H1 (cell line): ENCODE results near the gene MMP17. TPM values are rescaled to one million over a fixed set of nuclear protein-coding genes. Genes with fewer than 3 reads are reported as not detected.

Experiments
- CTCF ChIA-PET: fragments of 300-600 bp; sonication (Branson Sonifier 250); formaldehyde crosslinking; loops from one replicate; lab custom pipeline; 2021; ENCODE audit not compliant: partially characterized antibody; lab: Charles Lee
- POLR2A ChIA-PET: fragments of 300-600 bp; sonication (Branson Sonifier 250); formaldehyde crosslinking; loops from one replicate; lab custom pipeline; 2021; ENCODE audit warnings: inconsistent platforms; ENCODE audit not compliant: partially characterized antibody; lab: Charles Lee
- DNase-seq, 2 experiments: peaks; one replicate each; pipeline versions ENCODE4 v3.0.0 to v3.0.0-alpha.2; 2010 to 2022; ENCODE audit warnings: low spot score in 2 of 2, low read depth in 1 of 2, mixed read lengths in 1 of 2
- FAIRE-seq: peaks from 2 replicates; lab custom pipeline; 2011; peaks lifted over from hg19 to GRCh38; lab: Jason Lieb, UNC
- H2AFZ ChIP-seq: 2 replicates; pipeline ENCODE4 v1.8.1; 2012; ENCODE audit warnings: low read length, inconsistent platforms
- H2AK5ac ChIP-seq: 2 replicates; pipeline ENCODE4 v1.6.1; 2013; ENCODE audit warnings: low read depth, low read length
- H2BK120ac ChIP-seq: replicated peaks from 2 replicates; pipeline ENCODE3; 2013; ENCODE audit warnings: low read depth, low read length, inconsistent platforms
- H2BK12ac ChIP-seq: 2 replicates; pipeline ENCODE4 v1.6.1; 2013; ENCODE audit warnings: low read depth, low read length
- H2BK15ac ChIP-seq: 2 replicates; pipeline ENCODE4 v1.6.1; 2013; ENCODE audit warnings: low read length
- H2BK20ac ChIP-seq: 2 replicates; pipeline ENCODE4 v1.6.1; 2013; ENCODE audit warnings: low read length
- H2BK5ac ChIP-seq: 2 replicates; pipeline ENCODE4 v1.6.1; 2013; ENCODE audit warnings: low read depth, low read length
- H3K14ac ChIP-seq: 2 replicates; pipeline ENCODE4 v1.6.1; 2013; ENCODE audit warnings: inconsistent platforms; ENCODE audit not compliant: insufficient read length
- H3K18ac ChIP-seq: 2 replicates; pipeline ENCODE4 v1.6.1; 2013; ENCODE audit warnings: low read length; ENCODE audit errors: extremely low read depth
- H3K23ac ChIP-seq: 2 replicates; pipeline ENCODE4 v1.6.1; 2013; ENCODE audit warnings: inconsistent platforms; ENCODE audit not compliant: insufficient read length
- H3K23me2 ChIP-seq: 2 replicates; pipeline ENCODE4 v1.6.1; 2013; ENCODE audit warnings: low read depth, low read length
- H3K27ac ChIP-seq: 2 replicates; pipeline ENCODE4 v1.6.1; 2011; ENCODE audit warnings: low read depth, low read length, inconsistent platforms
- H3K27me3 ChIP-seq, 4 experiments: replicated peaks in 1 of 4; 1 replicate in 1 of 4; 2 replicates in 3 of 4; pipeline versions ENCODE4 v1.6.1 to v1.8.1; 2011 to 2013; ENCODE audit warnings: low read length in 3 of 4, mild to moderate bottlenecking in 3 of 4, inconsistent platforms in 2 of 4, mixed read lengths in 2 of 4, moderate library complexity in 1 of 4; ENCODE audit not compliant: control insufficient read depth in 3 of 4, insufficient read depth in 3 of 4; ENCODE audit errors: extremely low read depth in 1 of 4
- H3K36me3 ChIP-seq, 4 experiments: 2 replicates each; pipeline versions ENCODE4 v1.6.1 to v1.8.1; 2011 to 2013; ENCODE audit warnings: mild to moderate bottlenecking in 4 of 4, low read length in 3 of 4, moderate library complexity in 2 of 4, control low read depth in 1 of 4, inconsistent platforms in 1 of 4; ENCODE audit not compliant: insufficient read depth in 4 of 4, control insufficient read depth in 2 of 4
- H3K4ac ChIP-seq: replicated peaks from 2 replicates; pipeline ENCODE3; 2013; ENCODE audit warnings: low read length, low read depth, mixed read lengths, inconsistent platforms; ENCODE audit not compliant: insufficient read length
- H3K4me1 ChIP-seq, 4 experiments: replicated peaks in 1 of 4; 1 replicate in 1 of 4; 2 replicates in 3 of 4; pipeline versions ENCODE4 v1.6.1 to v1.8.1; 2011 to 2013; ENCODE audit warnings: low read length in 3 of 4, inconsistent platforms in 2 of 4, mixed read lengths in 1 of 4; ENCODE audit not compliant: insufficient read depth in 4 of 4, control insufficient read depth in 3 of 4
- H3K4me2 ChIP-seq, 2 experiments: 2 replicates each; pipeline versions ENCODE4 v1.6.1 to v1.8.1; 2011 to 2013; ENCODE audit warnings: low read depth in 2 of 2, low read length in 2 of 2, control low read depth in 1 of 2, inconsistent platforms in 1 of 2, mild to moderate bottlenecking in 1 of 2; ENCODE audit not compliant: insufficient read depth in 1 of 2
- H3K4me3 ChIP-seq, 4 experiments: fragments of 200-600, 300-600 bp in 1 of 4; sonication (generic), shearing (Covaris generic), sonication (Bioruptor Twin) in 1 of 4; 2 replicates each; pipeline versions ENCODE4 v1.5.1 to v1.8.1; 2011 to 2016; ENCODE audit warnings: low read length in 4 of 4, low read depth in 3 of 4, control low read depth in 2 of 4, inconsistent platforms in 2 of 4, mild to moderate bottlenecking in 2 of 4, mixed read lengths in 1 of 4, moderate library complexity in 1 of 4; ENCODE audit not compliant: insufficient read depth in 2 of 4; ENCODE audit errors: extremely low read depth in 1 of 4
- H3K56ac ChIP-seq: replicated peaks from 2 replicates; pipeline ENCODE3; 2013; ENCODE audit warnings: low read depth, mild to moderate bottlenecking, mixed read lengths, low read length, inconsistent platforms; ENCODE audit not compliant: insufficient read length
- H3K79me1 ChIP-seq: 2 replicates; pipeline ENCODE4 v1.6.1; 2013; ENCODE audit warnings: low read depth, low read length, control low read depth
- H3K79me2 ChIP-seq, 2 experiments: 2 replicates each; pipeline versions ENCODE4 v1.6.1 to v1.8.1; 2012 to 2013; ENCODE audit warnings: low read length in 2 of 2, mild to moderate bottlenecking in 2 of 2, inconsistent platforms in 1 of 2; ENCODE audit not compliant: insufficient read depth in 2 of 2, control insufficient read depth in 1 of 2
- H3K9ac ChIP-seq, 4 experiments: replicated peaks in 1 of 4; 1 replicate in 1 of 4; 2 replicates in 3 of 4; pipeline versions ENCODE4 v1.6.1 to v1.8.1; 2011 to 2013; ENCODE audit warnings: low read depth in 3 of 4, low read length in 3 of 4, control low read depth in 2 of 4, mild to moderate bottlenecking in 2 of 4, moderate library complexity in 2 of 4, inconsistent platforms in 1 of 4; ENCODE audit errors: extremely low read depth in 1 of 4
- H3K9me3 ChIP-seq, 2 experiments: 2 replicates each; pipeline versions ENCODE4 v1.6.1 to v1.8.1; 2012 to 2013; ENCODE audit warnings: mild to moderate bottlenecking in 2 of 2, moderate library complexity in 2 of 2, control low read depth in 1 of 2, inconsistent platforms in 1 of 2, low read depth in 1 of 2, low read length in 1 of 2, mixed read lengths in 1 of 2; ENCODE audit not compliant: insufficient read depth in 2 of 2
- H4K20me1 ChIP-seq, 2 experiments: replicated peaks in 1 of 2; 2 replicates each; pipeline versions ENCODE3 to v1.8.1; 2011 to 2013; ENCODE audit warnings: inconsistent platforms in 2 of 2, low read length in 2 of 2, mild to moderate bottlenecking in 1 of 2; ENCODE audit not compliant: insufficient read depth in 2 of 2, control insufficient read depth in 1 of 2
- H4K5ac ChIP-seq: 2 replicates; pipeline ENCODE4 v1.6.1; 2013; ENCODE audit warnings: low read length, low read depth, mixed read lengths, inconsistent platforms; ENCODE audit not compliant: insufficient read length
- H4K8ac ChIP-seq: 2 replicates; pipeline ENCODE4 v1.8.0; 2013; ENCODE audit warnings: mild to moderate bottlenecking, moderate library complexity, low read length, inconsistent platforms; ENCODE audit not compliant: insufficient read depth; ENCODE audit errors: extremely low read depth
- H4K91ac ChIP-seq: replicated peaks from 2 replicates; pipeline ENCODE3; 2013; ENCODE audit warnings: low read length, mixed read lengths, inconsistent platforms; ENCODE audit not compliant: insufficient read length
- SIX5 ChIP-seq: IDR thresholded peaks from 2 replicates; pipeline ENCODE4 v1.6.1; 2011; ENCODE audit warnings: mild to moderate bottlenecking, low read depth, low read length
- SP1 ChIP-seq: IDR thresholded peaks from 2 replicates; pipeline ENCODE4 v1.6.1; 2011; ENCODE audit warnings: low read depth, low read length
- SP2 ChIP-seq: IDR thresholded peaks from 2 replicates; pipeline ENCODE4 v1.6.1; 2012; ENCODE audit warnings: mild to moderate bottlenecking, low read length, inconsistent platforms
- YY1 ChIP-seq: IDR thresholded peaks from 2 replicates; pipeline ENCODE4 v1.6.1; 2011; ENCODE audit warnings: low read depth, mild to moderate bottlenecking, low read length
- WGBS, 2 experiments: shearing (Covaris generic) in 1 of 2; methylation state at CpG; one replicate each; pipeline versions ENCODE4 v1.1.6 to v1.1.7; 2013 to 2015; ENCODE audit warnings: low lambda C conversion rate in 2 of 2, mixed read lengths in 2 of 2, inconsistent platforms in 1 of 2, low coverage in 1 of 2, missing lambda C conversion rate in 1 of 2; ENCODE audit not compliant: insufficient replicate concordance in 2 of 2, insufficient coverage in 1 of 2, insufficient read length in 1 of 2; ENCODE audit errors: extremely low coverage in 1 of 2, missing lambda C conversion rate in 1 of 2; 5-methylcytosine and 5-hydroxymethylcytosine counted together
- polyA plus RNA-seq, 7 experiments: library from polyadenylated mRNA; depleted of rRNA in 3 of 7; stranded (reverse) in 5 of 7; unstranded in 2 of 7; fragments of >200 nt in 5 of 7; fragments of 200-250 nt in 2 of 7; gene quantifications; 1 replicate in 5 of 7; 2 replicates in 1 of 7; 4 replicates in 1 of 7; pipeline versions ENCODE4 v1.2.1 to v1.2.3, GENCODE V29; 2011 to 2013; ENCODE audit warnings: missing spikeins in 2 of 7, mixed read lengths in 2 of 7
- total RNA-seq: library from RNA; stranded (reverse); fragmentation: NEBNext Ultra II Directional; extraction: Animal tissue kit (Norgen Biotek cat#: 25700); gene quantifications from 2 replicates; pipeline ENCODE4 v1.2.1, GENCODE V29; 2021

The MMP17 gene
- total and polyA plus RNA-seq, 2 of the 8 experiments (the other 6 are each of a cell fraction or from before 2014, with no cell fraction given), result 41.3 to 53.8 TPM

DNA sequence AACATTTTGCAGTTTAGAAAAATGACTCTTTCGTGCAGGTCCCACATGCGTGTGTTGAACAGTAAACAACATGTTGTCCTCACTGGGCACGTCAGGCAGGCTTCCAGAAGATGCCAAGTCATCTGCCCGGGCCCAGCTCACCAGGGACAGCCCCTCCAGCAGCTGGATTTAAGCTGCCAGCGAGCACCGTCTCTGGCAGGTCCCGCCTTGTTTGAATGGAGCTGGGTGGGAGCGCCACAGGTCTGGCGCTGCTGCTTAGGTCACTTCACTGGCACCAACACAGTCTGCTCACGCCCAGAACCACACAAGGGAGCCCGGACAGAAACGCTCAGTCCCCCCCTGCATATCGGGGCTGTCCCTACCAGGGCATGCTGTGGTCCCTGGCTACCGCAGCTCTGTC is 33.1 kb upstream of the MMP17 start:
- Histone ChIP-seq H3K9me3 (no peaks in the 10 kb centered on the region), H4K5ac (no peak overlapping the region), H4K8ac (no peak overlapping the region; the same call in 1 of the 2 replicates), H2BK5ac (peak overlapping the region; percentile 18; the same call in 1 of the 2 replicates), H2AFZ (no peak overlapping the region), H3K4ac (no peak overlapping the region), H2BK15ac (peak overlapping the region; percentile 81; the same call in 1 of the 2 replicates), H3K27me3 (no peaks in the 10 kb centered on the region), H2BK20ac (no peak overlapping the region), H4K20me1 (no peaks in the 10 kb centered on the region), H3K23me2 (no peaks in the 10 kb centered on the region), H3K4me2 (no peak overlapping the region), H3K27ac (no peak overlapping the region), H3K79me2 (no peaks in the 10 kb centered on the region), H2BK12ac (peak overlapping the region; percentile 62; the same call in 1 of the 2 replicates), H3K18ac (0 out of 2 replicates have a peak overlapping the region, but pooled peaks have one; percentile 81), H3K4me1 (peaks cover 0 to 17% (median 12%) of the 10 kb centered on the region in 4 experiments; a peak in 6 of 7 replicates), H3K56ac (no peak overlapping the region), H2AK5ac (no peak overlapping the region), H2BK120ac (no peak overlapping the region), H3K36me3 (peaks cover 2 to 17% (median 15%) of the 10 kb centered on the region in 4 experiments; a peak in 7 of 8 replicates), H3K23ac (no peak overlapping the region), H3K4me3 (no peak overlapping the region), H3K9ac (no peak overlapping the region), H4K91ac (no peak overlapping the region), H3K79me1 (no peaks in the 10 kb centered on the region), H3K14ac (no peak overlapping the region)
- TF ChIP-seq SIX5 (no peak), YY1 (no peak), SP2 (no peak), SP1 (no peak)
- ChIA-PET CTCF (interaction anchor here (0.5 to 3.0 kb wide), 7 partner anchors 9 to 1533 kb away, joined by 3 to 24 read pairs (median 5); no protein-coding TSS in a partner anchor), POLR2A (interaction anchor here (0.6 to 2.7 kb wide), 7 partner anchors 9 to 215 kb away, joined by 3 to 13 read pairs (median 3); no protein-coding TSS in a partner anchor)
- no peak for FAIRE-seq
- no peak for DNase-seq
- WGBS, 2 experiments, result 87% methylated on average over 14 of the region's 14 CpGs; no CpG with 5 or more reads in 1 of the 2 experiments
